ENCODE results near the gene SPON1. TPM values are rescaled to one million over a fixed set of nuclear protein-coding genes. Genes with fewer than 3 reads are reported as not detected.

The SPON1 gene
- total RNA-seq, 4 donors from 2014 or later, result 8.0 to 16.1 (median 11.3) TPM

GRCh38 chr11:14059491-14059890 lies 97.0 kb downstream of the SPON1 start:
- H3K4me1 ChIP-seq, result peaks cover 4% of the 10 kb centered on the region
- no peaks in the 10 kb centered on the region for H3K27me3 ChIP-seq
- 29% methylated on average over 1 of the region's 1 CpG for WGBS
- DNase-seq (ENCODE audit: low spot score in 2 of 2), result no peak
- H3K9me3 ChIP-seq, result no peaks in the 10 kb centered on the region
- H3K36me3 ChIP-seq, result no peaks in the 10 kb centered on the region
- H3K27ac ChIP-seq, result no peak overlapping the region
- TF ChIP-seq EP300 (IDR thresholded peaks at IDR 0.05) (no peak), POLR2AphosphoS5 (IDR thresholded peaks at IDR 0.05) (no peak), CTCF (IDR thresholded peaks at IDR 0.05) (no peak), POLR2A (IDR thresholded peaks at IDR 0.05) (no peak)
- no peak overlapping the region for H3K4me3 ChIP-seq

GRCh38 chr11:14061721-14062120 lies 99.2 kb downstream of the SPON1 start:
- Histone ChIP-seq H3K36me3 (no peaks in the 10 kb centered on the region), H3K4me1 (peaks cover 11% of the 10 kb centered on the region), H3K4me3 (no peak overlapping the region), H3K27me3 (no peaks in the 10 kb centered on the region), H3K9me3 (no peaks in the 10 kb centered on the region), H3K27ac (no peak overlapping the region)
- DNase-seq (ENCODE audit: low spot score in 2 of 2), result no peak
- 84% methylated on average over 3 of the region's 3 CpGs for WGBS
- TF ChIP-seq POLR2AphosphoS5 (IDR thresholded peaks at IDR 0.05) (no peak), POLR2A (IDR thresholded peaks at IDR 0.05) (no peak), EP300 (IDR thresholded peaks at IDR 0.05) (no peak), CTCF (IDR thresholded peaks at IDR 0.05) (no peak)

GRCh38 chr11:14065141-14065540 lies 102.6 kb downstream of the SPON1 start:
- no peak overlapping the region for H3K4me3 ChIP-seq
- H3K4me1 ChIP-seq, result peaks cover 11% of the 10 kb centered on the region
- no peaks in the 10 kb centered on the region for H3K9me3 ChIP-seq
- DNase-seq (ENCODE audit: low spot score in 2 of 2), result no peak
- 18% methylated on average over 8 of the region's 8 CpGs for WGBS
- TF ChIP-seq CTCF (IDR thresholded peaks at IDR 0.05), result no peak
- TF ChIP-seq POLR2A (IDR thresholded peaks at IDR 0.05), result no peak
- no peak for TF ChIP-seq EP300 (IDR thresholded peaks at IDR 0.05)
- TF ChIP-seq POLR2AphosphoS5 (IDR thresholded peaks at IDR 0.05), result no peak
- H3K27me3 ChIP-seq, result no peaks in the 10 kb centered on the region
- H3K36me3 ChIP-seq, result no peaks in the 10 kb centered on the region
- H3K27ac ChIP-seq, result no peak overlapping the region

GRCh38 chr11:14065681-14066080 lies 103.2 kb downstream of the SPON1 start:
- DNase-seq (ENCODE audit: low spot score in 2 of 2), result no peak
- TF ChIP-seq POLR2A (IDR thresholded peaks at IDR 0.05) (no peak), EP300 (IDR thresholded peaks at IDR 0.05) (no peak), POLR2AphosphoS5 (IDR thresholded peaks at IDR 0.05) (no peak), CTCF (IDR thresholded peaks at IDR 0.05) (no peak)
- Histone ChIP-seq H3K4me3 (no peak overlapping the region), H3K9me3 (no peaks in the 10 kb centered on the region), H3K36me3 (no peaks in the 10 kb centered on the region), H3K4me1 (peaks cover 11% of the 10 kb centered on the region), H3K27me3 (no peaks in the 10 kb centered on the region), H3K27ac (no peak overlapping the region)
- WGBS, result 79% methylated on average over 1 of the region's 1 CpG

GRCh38 chr11:14067686-14068085 lies 105.2 kb downstream of the SPON1 start:
- Histone ChIP-seq H3K27ac (no peak overlapping the region), H3K27me3 (no peaks in the 10 kb centered on the region), H3K4me1 (peaks cover 11% of the 10 kb centered on the region), H3K9me3 (no peaks in the 10 kb centered on the region), H3K4me3 (no peak overlapping the region), H3K36me3 (no peaks in the 10 kb centered on the region)
- DNase-seq (ENCODE audit: low spot score in 2 of 2), result no peak
- no peak for TF ChIP-seq POLR2AphosphoS5 (IDR thresholded peaks at IDR 0.05)
- no peak for TF ChIP-seq EP300 (IDR thresholded peaks at IDR 0.05)
- no peak for TF ChIP-seq POLR2A (IDR thresholded peaks at IDR 0.05)
- TF ChIP-seq CTCF (IDR thresholded peaks at IDR 0.05), result no peak
- 87% methylated on average over 3 of the region's 3 CpGs for WGBS

Data from suprapubic skin (tissue), 4 donors.